ENCODE results near the gene LKAAEAR1.

GRCh38 chr20:64080813-64081623, 3.2 kb downstream of the LKAAEAR1 start:
- TF ChIP-seq EZH2 (IDR thresholded peaks at IDR 0.05): no peak
- TF ChIP-seq POLR2AphosphoS5 (IDR thresholded peaks at IDR 0.05; ENCODE audit: borderline replicate concordance, low read depth, low read length): no peak
